Panc1 (cell line): ENCODE measurements around the gene PON2. TPM values are rescaled to one million over a fixed set of nuclear protein-coding genes. Genes with fewer than 3 reads are reported as not detected.

Experiments
- ATAC-seq: fragments of 200-7000 bp; cut with Tn5 transposase; 2 replicates; pipeline ENCODE4 v1.9.1; 2020; ENCODE audit warnings: mild to moderate bottlenecking, moderate library complexity
- BruUV-seq: library from RNA; stranded (reverse); fragments of 400-500 nt; replicated peaks from 2 replicates; lab custom pipeline; 2021; lab: Mats Ljungman, UMichigan
- CTCF ChIA-PET: fragments of 300-600 bp; sonication (Branson Sonifier 250); formaldehyde crosslinking; loops from one replicate; lab custom pipeline; 2022; ENCODE audit warnings: antibody characterized with exemption; lab: Charles Lee
- POLR2A ChIA-PET: fragments of 300-600 bp; sonication (Branson Sonifier 250); formaldehyde crosslinking; loops from one replicate; lab custom pipeline; 2022; ENCODE audit warnings: antibody characterized with exemption; lab: Charles Lee
- DNase-seq: peaks from one replicate; pipeline ENCODE4 v3.0.0-alpha.2; 2010; ENCODE audit warnings: low read depth, low spot score
- H3K27ac ChIP-seq: 2 replicates; pipeline ENCODE4 v1.5.1; 2011; ENCODE audit warnings: mild to moderate bottlenecking, low read length, inconsistent platforms
- H3K27me3 ChIP-seq: fragments of 200-500 bp; sonication (Bioruptor generic); 2 replicates; pipeline ENCODE4 v1.6.0; 2014; ENCODE audit warnings: low read length, inconsistent platforms; ENCODE audit not compliant: control insufficient read depth, insufficient read depth
- H3K36me3 ChIP-seq: fragments of 200-500 bp; sonication (Bioruptor generic); 2 replicates; pipeline ENCODE4 v1.5.1; 2014; ENCODE audit warnings: inconsistent platforms, mild to moderate bottlenecking, low read length, moderate library complexity; ENCODE audit not compliant: control insufficient read depth, insufficient read depth
- H3K4me1 ChIP-seq: 2 replicates; pipeline ENCODE4 v1.5.1; 2011; ENCODE audit warnings: inconsistent platforms, mild to moderate bottlenecking, low read length, moderate library complexity; ENCODE audit not compliant: control insufficient read depth, insufficient read depth
- H3K4me3 ChIP-seq, 2 experiments: 2 replicates each; pipeline ENCODE4 v1.5.1; 2011 to 2012; ENCODE audit warnings: low read depth in 2 of 2, low read length in 2 of 2, mild to moderate bottlenecking in 2 of 2, inconsistent platforms in 1 of 2, moderate library complexity in 1 of 2
- H3K9me3 ChIP-seq: fragments of 200-500 bp; sonication (Bioruptor generic); 2 replicates; pipeline ENCODE4 v1.5.1; 2014; ENCODE audit warnings: low read depth, mild to moderate bottlenecking, inconsistent platforms, low read length, moderate library complexity; ENCODE audit not compliant: control insufficient read depth, insufficient read depth
- POLR2AphosphoS5 ChIP-seq: IDR thresholded peaks from 2 replicates; pipeline ENCODE4 v1.6.1; 2012; ENCODE audit warnings: mild to moderate bottlenecking, low read depth, low read length, moderate library complexity
- SIN3A ChIP-seq: IDR thresholded peaks from 2 replicates; pipeline ENCODE4 v1.6.1; 2012; ENCODE audit warnings: low read depth, mild to moderate bottlenecking, low read length, moderate library complexity, borderline replicate concordance; ENCODE audit not compliant: insufficient read depth
- TCF7L2 ChIP-seq: IDR thresholded peaks from 2 replicates; pipeline ENCODE4 v1.6.1; 2011; ENCODE audit warnings: mild to moderate bottlenecking, low read depth, low read length, inconsistent platforms
- in situ Hi-C: cut with HindIII; loops from 2 replicates; pipeline ENCODE4 v1.10.0; 2016; ENCODE audit warnings: low sequenced_read_pairs, low pct_unique_long_range_greater_than_20kb
- intact Hi-C: fragments of 100-400 bp; cut with micrococcal nuclease; formaldehyde crosslinking; loops from one replicate; pipeline ENCODE4 v1.10.0; 2022; ENCODE audit not compliant: unreplicated experiment
- total RNA-seq: library from RNA; stranded (reverse); gene quantifications from one replicate; pipeline ENCODE4 v1.2.1, GENCODE V29; 2021; ENCODE audit not compliant: unreplicated experiment
- TF ChIP-seq, protein P1 (sequence below): fragments of 450-650 bp; IDR thresholded peaks from 2 replicates; pipeline ENCODE4 v1.5.1; 2017; ENCODE audit warnings: mild to moderate bottlenecking
- TF ChIP-seq, protein P2 (sequence below), 2 experiments: IDR thresholded peaks; 2 replicates each; pipeline ENCODE4 v1.6.1; 2011 to 2012; ENCODE audit warnings: low read depth in 2 of 2, control low read depth in 1 of 2, low read length in 1 of 2, mild to moderate bottlenecking in 1 of 2, moderate library complexity in 1 of 2; ENCODE audit not compliant: insufficient read depth in 1 of 2

PON2 gene
- total RNA-seq, 1 experiment from 2014 or later: 116 TPM

DNA sequence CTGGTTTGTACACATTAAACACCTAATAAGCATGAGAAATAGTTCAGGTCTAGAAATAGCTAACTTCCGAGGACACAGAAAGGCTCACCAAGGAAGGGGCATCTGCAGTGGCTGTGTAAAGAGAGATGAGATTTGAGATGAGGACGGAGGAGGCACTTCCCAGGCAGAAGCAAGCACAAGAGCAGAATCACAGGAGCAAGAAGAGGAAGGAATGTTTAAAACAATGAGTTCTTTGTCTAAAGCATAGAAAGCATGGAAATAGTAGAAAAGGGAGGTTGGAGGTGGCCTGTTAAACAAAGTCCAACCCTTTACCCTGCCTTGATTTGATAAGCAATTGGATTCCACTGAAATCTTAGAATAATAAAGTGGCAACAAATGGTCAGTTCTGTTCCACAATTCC, 27.1 kb downstream of the PON2 start:
- in situ Hi-C loops: no loop called here
- BruUV-seq: no TSS peak
- Histone ChIP-seq H3K27ac (no peak overlapping the region), H3K9me3 (no peaks in the 10 kb centered on the region), H3K4me1 (no peaks in the 10 kb centered on the region), H3K27me3 (no peaks in the 10 kb centered on the region), H3K36me3 (peaks cover 23% of the 10 kb centered on the region), H3K4me3 (no peak overlapping the region)
- POLR2A ChIA-PET: no interaction called here
- TF ChIP-seq SIN3A (no peak), TCF7L2 (no peak), POLR2AphosphoS5 (no peak)
- TF ChIP-seq, protein P1, sequence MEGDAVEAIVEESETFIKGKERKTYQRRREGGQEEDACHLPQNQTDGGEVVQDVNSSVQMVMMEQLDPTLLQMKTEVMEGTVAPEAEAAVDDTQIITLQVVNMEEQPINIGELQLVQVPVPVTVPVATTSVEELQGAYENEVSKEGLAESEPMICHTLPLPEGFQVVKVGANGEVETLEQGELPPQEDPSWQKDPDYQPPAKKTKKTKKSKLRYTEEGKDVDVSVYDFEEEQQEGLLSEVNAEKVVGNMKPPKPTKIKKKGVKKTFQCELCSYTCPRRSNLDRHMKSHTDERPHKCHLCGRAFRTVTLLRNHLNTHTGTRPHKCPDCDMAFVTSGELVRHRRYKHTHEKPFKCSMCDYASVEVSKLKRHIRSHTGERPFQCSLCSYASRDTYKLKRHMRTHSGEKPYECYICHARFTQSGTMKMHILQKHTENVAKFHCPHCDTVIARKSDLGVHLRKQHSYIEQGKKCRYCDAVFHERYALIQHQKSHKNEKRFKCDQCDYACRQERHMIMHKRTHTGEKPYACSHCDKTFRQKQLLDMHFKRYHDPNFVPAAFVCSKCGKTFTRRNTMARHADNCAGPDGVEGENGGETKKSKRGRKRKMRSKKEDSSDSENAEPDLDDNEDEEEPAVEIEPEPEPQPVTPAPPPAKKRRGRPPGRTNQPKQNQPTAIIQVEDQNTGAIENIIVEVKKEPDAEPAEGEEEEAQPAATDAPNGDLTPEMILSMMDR: no peak
- TF ChIP-seq, protein P2, sequence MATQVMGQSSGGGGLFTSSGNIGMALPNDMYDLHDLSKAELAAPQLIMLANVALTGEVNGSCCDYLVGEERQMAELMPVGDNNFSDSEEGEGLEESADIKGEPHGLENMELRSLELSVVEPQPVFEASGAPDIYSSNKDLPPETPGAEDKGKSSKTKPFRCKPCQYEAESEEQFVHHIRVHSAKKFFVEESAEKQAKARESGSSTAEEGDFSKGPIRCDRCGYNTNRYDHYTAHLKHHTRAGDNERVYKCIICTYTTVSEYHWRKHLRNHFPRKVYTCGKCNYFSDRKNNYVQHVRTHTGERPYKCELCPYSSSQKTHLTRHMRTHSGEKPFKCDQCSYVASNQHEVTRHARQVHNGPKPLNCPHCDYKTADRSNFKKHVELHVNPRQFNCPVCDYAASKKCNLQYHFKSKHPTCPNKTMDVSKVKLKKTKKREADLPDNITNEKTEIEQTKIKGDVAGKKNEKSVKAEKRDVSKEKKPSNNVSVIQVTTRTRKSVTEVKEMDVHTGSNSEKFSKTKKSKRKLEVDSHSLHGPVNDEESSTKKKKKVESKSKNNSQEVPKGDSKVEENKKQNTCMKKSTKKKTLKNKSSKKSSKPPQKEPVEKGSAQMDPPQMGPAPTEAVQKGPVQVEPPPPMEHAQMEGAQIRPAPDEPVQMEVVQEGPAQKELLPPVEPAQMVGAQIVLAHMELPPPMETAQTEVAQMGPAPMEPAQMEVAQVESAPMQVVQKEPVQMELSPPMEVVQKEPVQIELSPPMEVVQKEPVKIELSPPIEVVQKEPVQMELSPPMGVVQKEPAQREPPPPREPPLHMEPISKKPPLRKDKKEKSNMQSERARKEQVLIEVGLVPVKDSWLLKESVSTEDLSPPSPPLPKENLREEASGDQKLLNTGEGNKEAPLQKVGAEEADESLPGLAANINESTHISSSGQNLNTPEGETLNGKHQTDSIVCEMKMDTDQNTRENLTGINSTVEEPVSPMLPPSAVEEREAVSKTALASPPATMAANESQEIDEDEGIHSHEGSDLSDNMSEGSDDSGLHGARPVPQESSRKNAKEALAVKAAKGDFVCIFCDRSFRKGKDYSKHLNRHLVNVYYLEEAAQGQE (IDR thresholded peaks at IDR 0.05; ENCODE audit: insufficient read depth in 1 of 2, low read depth in 2 of 2, low read length in 1 of 2): no peak
- CTCF ChIA-PET: no interaction called here
- intact Hi-C loops: no loop called here
- ATAC-seq (no peak), DNase-seq (no peak)

DNA sequence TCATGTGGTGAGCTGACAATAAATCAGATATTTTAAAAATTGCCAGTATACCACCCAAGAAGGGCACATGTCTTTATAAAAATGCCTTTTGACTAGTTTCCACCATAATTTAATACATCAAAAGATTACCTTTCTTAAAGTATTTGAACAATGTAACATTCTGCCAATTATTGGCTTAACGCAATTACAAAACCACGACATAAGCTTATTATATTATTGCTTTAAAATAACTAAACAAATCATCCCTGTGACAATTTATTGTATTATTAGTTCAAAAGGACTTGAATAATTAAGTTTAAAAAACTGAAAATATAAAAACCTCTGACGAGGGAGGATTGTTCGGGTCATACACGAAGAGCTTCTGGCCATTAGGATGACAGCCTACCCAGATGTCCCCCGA, 29.0 kb downstream of the PON2 start:
- TF ChIP-seq POLR2AphosphoS5: no peak
- no peak for TF ChIP-seq TCF7L2
- TF ChIP-seq, protein P1: no peak
- TF ChIP-seq, protein P2 (IDR thresholded peaks at IDR 0.05; ENCODE audit: insufficient read depth in 1 of 2, low read depth in 2 of 2, low read length in 1 of 2): no peak
- no peak for TF ChIP-seq SIN3A

More for the DNA sequence above, 29.0 kb downstream of the PON2 start:
- Histone ChIP-seq H3K36me3 (peaks cover 15% of the 10 kb centered on the region), H3K4me3 (no peak overlapping the region), H3K9me3 (no peaks in the 10 kb centered on the region), H3K4me1 (no peaks in the 10 kb centered on the region), H3K27ac (no peak overlapping the region), H3K27me3 (no peaks in the 10 kb centered on the region)
- no TSS peak for BruUV-seq
- ATAC-seq (no peak), DNase-seq (no peak)
- CTCF ChIA-PET: no interaction called here
- intact Hi-C loops: no loop called here
- in situ Hi-C loops: no loop called here
- POLR2A ChIA-PET: no interaction called here
